Breast epithelium (tissue), 4 donors: ENCODE data around the gene MTARC1. TPM values are rescaled to one million over a fixed set of nuclear protein-coding genes. Genes with fewer than 3 reads are reported as not detected.

Experiments
- DNase-seq, 2 donors: peaks; one replicate each; pipeline ENCODE4 v3.0.0-alpha.2; 2019; ENCODE audit warnings: low spot score in 2 of 2
- H3K27ac ChIP-seq, 2 donors: fragments of 200-600 bp; sonication (generic) in 1 of 2; one replicate each; pipeline ENCODE4 v1.5.1; 2016 to 2019; ENCODE audit warnings: mild to moderate bottlenecking in 1 of 2
- H3K27me3 ChIP-seq, 2 donors: fragments of 200-600 bp; sonication (generic) in 1 of 2; one replicate each; pipeline versions ENCODE4 v1.5.1 to v1.6.0; 2017 to 2019; ENCODE audit warnings: control low read depth in 1 of 2, mild to moderate bottlenecking in 1 of 2
- H3K36me3 ChIP-seq: fragments of 200-600 bp; one replicate; pipeline ENCODE4 v1.5.1; 2019
- H3K4me1 ChIP-seq, 2 donors: fragments of 200-600 bp; sonication (generic); one replicate each; pipeline ENCODE4 v1.5.1; 2016 to 2019; ENCODE audit warnings: control low read depth in 1 of 2
- H3K4me3 ChIP-seq, 3 donors: fragments of 200-600 bp; sonication (generic); 1 replicate in 2 of 3; 2 replicates in 1 of 3; pipeline ENCODE4 v1.5.1; 2016 to 2019; ENCODE audit warnings: mild to moderate bottlenecking in 3 of 3, moderate library complexity in 2 of 3
- H3K9me3 ChIP-seq, 2 donors: fragments of 200-600 bp; sonication (generic) in 1 of 2; one replicate each; pipeline ENCODE4 v1.5.1; 2016 to 2019; ENCODE audit warnings: control low read depth in 1 of 2
- CTCF ChIP-seq, 3 donors: fragments of 450-650 bp; IDR thresholded peaks; one replicate each; pipeline ENCODE4 v1.5.1; 2016 to 2017; ENCODE audit warnings: antibody characterized with exemption in 3 of 3, mild to moderate bottlenecking in 3 of 3, moderate library complexity in 3 of 3
- POLR2A ChIP-seq: fragments of 450-650 bp; IDR thresholded peaks from one replicate; pipeline ENCODE4 v1.6.1; 2016; ENCODE audit warnings: antibody characterized with exemption, mild to moderate bottlenecking, moderate library complexity
- POLR2AphosphoS5 ChIP-seq, 3 donors: sonication (generic); formaldehyde crosslinking; IDR thresholded peaks; one replicate each; pipeline ENCODE4 v1.6.1; 2017; ENCODE audit warnings: antibody characterized with exemption in 3 of 3
- intact Hi-C: fragments of 100-400 bp; cut with DNase I; formaldehyde crosslinking; loops from one replicate; pipeline ENCODE4 v1.15.1; 2023; ENCODE audit warnings: low total_unique reads
- total RNA-seq, 3 donors: library from RNA; depleted of rRNA; stranded (reverse); fragments of >200 nt; gene quantifications; one replicate each; pipeline ENCODE4 v1.1.0, GENCODE V29; 2016

The MTARC1 gene
- total RNA-seq, 3 donors from 2014 or later, result 32.1 to 133 (median 47.9) TPM

DNA sequence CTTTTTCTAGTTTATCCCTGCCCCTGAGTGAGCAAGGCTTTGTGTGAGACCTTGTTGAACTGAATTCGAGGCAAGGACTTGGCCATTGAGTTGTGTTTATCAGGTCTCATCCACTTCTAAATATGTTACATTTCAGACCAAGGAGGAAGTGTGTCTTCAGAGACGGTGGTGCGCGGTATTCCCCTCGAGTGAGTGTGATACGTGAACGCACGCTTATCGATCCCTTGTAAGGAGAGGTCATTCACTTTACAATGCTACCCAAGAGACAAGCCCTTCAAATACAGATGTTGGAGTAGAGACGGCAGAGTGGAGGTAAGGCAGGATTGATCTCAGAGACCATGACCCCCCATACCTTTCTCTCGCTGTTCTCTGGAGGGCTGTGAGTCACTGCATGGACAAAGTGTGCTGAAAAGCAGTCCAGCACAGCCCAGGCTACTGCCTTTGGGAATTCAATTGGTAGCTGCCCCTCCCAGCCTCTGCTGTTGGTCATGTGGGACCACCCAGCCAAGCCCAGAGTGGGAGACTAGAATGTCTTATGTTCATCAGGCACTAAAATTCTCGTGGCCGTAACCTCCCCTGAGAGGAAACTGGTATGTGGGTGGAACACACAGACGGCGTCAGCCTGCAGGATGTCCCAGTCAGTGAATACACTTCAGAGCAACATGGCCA is 16.3 kb upstream of the MTARC1 start:
- DNase-seq, result no peak
- H3K4me1 ChIP-seq, result no peaks in the 10 kb centered on the region
- intact Hi-C loops, result no loop called here
- TF ChIP-seq POLR2A, result no peak
- TF ChIP-seq POLR2AphosphoS5 (IDR thresholded peaks at IDR 0.05), result no peak
- no peak for TF ChIP-seq CTCF (IDR thresholded peaks at IDR 0.05)
- H3K4me3 ChIP-seq, result no peak overlapping the region
- H3K27ac ChIP-seq, result no peak overlapping the region
- no peaks in the 10 kb centered on the region for H3K9me3 ChIP-seq
- no peaks in the 10 kb centered on the region for H3K36me3 ChIP-seq
- no peaks in the 10 kb centered on the region for H3K27me3 ChIP-seq

- intact Hi-C loops, result no loop called here
- H3K36me3 ChIP-seq, result no peaks in the 10 kb centered on the region
- no peak for DNase-seq
These were observed 13.9 kb upstream of the MTARC1 start for GRCh38 chr1:220772846-220773245.

DNA sequence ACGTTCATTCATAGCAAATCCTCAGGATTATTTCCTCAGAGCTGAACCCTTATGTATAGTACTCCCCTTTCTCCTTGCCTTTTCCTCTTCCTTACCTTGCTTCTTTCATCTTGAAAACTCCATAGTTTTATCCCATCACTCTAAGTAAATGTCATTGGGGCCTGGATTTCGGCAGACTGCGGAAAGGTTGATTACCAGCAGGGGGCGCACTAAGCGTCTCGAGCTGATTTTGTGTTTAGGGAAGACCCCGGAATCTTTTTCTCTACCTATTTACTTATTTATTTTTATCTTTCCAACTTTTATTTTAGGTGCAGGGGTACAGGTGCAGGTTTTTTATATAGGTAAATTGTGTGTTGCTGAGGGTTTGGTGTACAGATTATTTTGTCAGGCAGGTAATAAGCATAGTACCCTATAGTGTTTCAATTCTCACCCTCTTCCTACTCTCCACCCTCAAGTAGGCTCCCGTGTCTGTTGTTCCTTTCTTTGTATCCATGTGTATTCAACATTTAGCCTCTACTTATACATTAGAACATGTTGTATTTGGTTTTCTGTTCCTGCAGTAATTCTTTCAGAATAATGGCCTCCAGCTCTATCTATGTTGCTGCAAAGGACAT is 11.4 kb upstream of the MTARC1 start:
- no peaks in the 10 kb centered on the region for H3K4me1 ChIP-seq
- H3K9me3 ChIP-seq, result no peaks in the 10 kb centered on the region
- H3K27ac ChIP-seq, result no peak overlapping the region
- H3K36me3 ChIP-seq, result no peaks in the 10 kb centered on the region
- no peak for DNase-seq
- peak; percentile 46 to 61 (median 51) for TF ChIP-seq CTCF (IDR thresholded peaks at IDR 0.05)
- no peak for TF ChIP-seq POLR2A
- no peak for TF ChIP-seq POLR2AphosphoS5 (IDR thresholded peaks at IDR 0.05)
- H3K27me3 ChIP-seq, result no peaks in the 10 kb centered on the region
- intact Hi-C loops, result no loop called here
- H3K4me3 ChIP-seq, result no peak overlapping the region

More at GRCh38 chr1:220772846-220773245, 13.9 kb upstream of the MTARC1 start:
- TF ChIP-seq POLR2A, result no peak
- TF ChIP-seq POLR2AphosphoS5 (IDR thresholded peaks at IDR 0.05), result no peak
- TF ChIP-seq CTCF (IDR thresholded peaks at IDR 0.05), result no peak
- Histone ChIP-seq H3K4me1 (no peaks in the 10 kb centered on the region), H3K27ac (no peak overlapping the region), H3K27me3 (no peaks in the 10 kb centered on the region), H3K9me3 (no peaks in the 10 kb centered on the region), H3K4me3 (no peak overlapping the region)

GRCh38 chr1:220776254-220776653 is 10.5 kb upstream of the MTARC1 start:
- no peak overlapping the region for H3K27ac ChIP-seq
- no peak overlapping the region for H3K4me3 ChIP-seq
- no peaks in the 10 kb centered on the region for H3K36me3 ChIP-seq
- TF ChIP-seq CTCF (IDR thresholded peaks at IDR 0.05) (no peak), POLR2AphosphoS5 (IDR thresholded peaks at IDR 0.05) (no peak), POLR2A (no peak)
- no peaks in the 10 kb centered on the region for H3K4me1 ChIP-seq
- DNase-seq, result no peak
- intact Hi-C loops, result no loop called here
- H3K27me3 ChIP-seq, result no peaks in the 10 kb centered on the region
- no peaks in the 10 kb centered on the region for H3K9me3 ChIP-seq

DNA sequence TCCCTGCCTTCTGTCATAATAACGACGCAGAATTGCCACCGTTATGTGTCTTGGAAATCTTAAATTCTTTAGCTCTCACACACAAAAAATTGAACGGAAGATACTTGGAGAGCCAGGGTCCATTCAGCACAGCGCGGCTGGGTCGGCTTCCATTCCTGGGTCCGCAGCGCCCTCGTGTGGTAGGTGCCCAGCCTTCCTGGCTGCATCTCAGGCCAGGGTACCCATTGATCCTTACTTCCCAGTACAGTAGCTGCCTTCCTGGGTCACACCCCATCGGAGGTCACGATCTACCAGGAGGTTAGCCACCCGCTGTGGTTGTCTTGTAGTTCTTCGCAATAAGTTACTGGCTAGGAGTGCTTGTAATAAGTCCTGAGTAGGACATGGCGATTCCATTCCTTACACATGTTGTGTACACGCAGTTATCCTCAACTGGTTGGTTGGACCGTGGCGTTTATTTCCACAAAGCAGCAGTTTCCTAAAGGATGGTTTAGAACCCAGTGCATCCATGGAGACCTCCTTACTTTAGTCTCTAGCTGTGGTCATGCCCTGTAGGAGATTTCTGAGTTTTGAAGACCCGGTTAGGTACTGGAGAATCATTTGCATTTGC is 9.9 kb upstream of the MTARC1 start:
- peak; percentile 47 to 81 for DNase-seq
- Histone ChIP-seq H3K27ac (no peak overlapping the region), H3K27me3 (no peaks in the 10 kb centered on the region), H3K4me1 (no peaks in the 10 kb centered on the region), H3K9me3 (no peaks in the 10 kb centered on the region), H3K36me3 (no peaks in the 10 kb centered on the region), H3K4me3 (no peak overlapping the region)
- peak in 2 of 3 donors; percentile 76 to 82 for TF ChIP-seq CTCF (IDR thresholded peaks at IDR 0.05)
- TF ChIP-seq POLR2A, result no peak
- intact Hi-C loops, result no loop called here
